Measurements from ENCODE around the gene GRIK2. TPM values are rescaled to one million over a fixed set of nuclear protein-coding genes. Genes with fewer than 3 reads are reported as not detected.

GRIK2 gene
- total RNA-seq, 1 experiment from 2014 or later, result 0.70 TPM

DNA sequence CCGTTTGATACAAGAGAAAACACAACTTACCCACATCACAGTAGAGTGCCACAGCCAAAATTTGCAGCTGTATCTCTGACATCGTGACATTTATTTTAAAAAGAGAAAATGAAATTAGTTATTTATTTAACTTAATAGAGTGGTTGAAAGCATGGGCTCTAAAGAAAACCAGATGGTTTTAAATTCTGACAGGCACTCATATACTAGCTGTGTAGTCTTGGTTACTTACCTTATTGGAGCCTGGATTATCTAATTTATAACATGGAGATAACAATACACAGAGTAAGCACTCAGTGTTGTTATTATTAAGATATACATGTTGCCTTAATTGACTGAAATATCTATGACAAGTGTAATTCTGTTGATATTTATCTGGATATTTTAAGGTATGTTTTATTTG lies 334.9 kb downstream of the GRIK2 start:
- no peaks in the 10 kb centered on the region for H3K23me2 ChIP-seq (ENCODE audit: insufficient read length, low read depth, low read length, poor library complexity, severe bottlenecking)
- Mint-ChIP-seq H3K4me3 (no peak overlapping the region), H3K27ac (no peak overlapping the region), H3K36me3 (ENCODE audit: insufficient read depth in 1 of 3, low read depth in 3 of 3) (no peaks in the 10 kb centered on the region), H3K4me1 (peaks cover 13 to 18% of the 10 kb centered on the region in 2 experiments), H3K27me3 (ENCODE audit: low read depth) (no peaks in the 10 kb centered on the region), H3K9me3 (no peaks in the 10 kb centered on the region)
- H2BK20ac ChIP-seq (ENCODE audit: low read depth, low read length, poor library complexity, severe bottlenecking), result no peak overlapping the region
- no peak overlapping the region for H2AFZ ChIP-seq (ENCODE audit: low read length)
- no peak overlapping the region for H3K23ac ChIP-seq (ENCODE audit: insufficient read length, low read depth, low read length)
- H2BK5ac ChIP-seq (ENCODE audit: insufficient read length, low read length), result no peak overlapping the region
- no peak overlapping the region for H4K8ac ChIP-seq (replicated peaks; ENCODE audit: insufficient read length, low read depth, low read length)
- TF ChIP-seq, protein P1, sequence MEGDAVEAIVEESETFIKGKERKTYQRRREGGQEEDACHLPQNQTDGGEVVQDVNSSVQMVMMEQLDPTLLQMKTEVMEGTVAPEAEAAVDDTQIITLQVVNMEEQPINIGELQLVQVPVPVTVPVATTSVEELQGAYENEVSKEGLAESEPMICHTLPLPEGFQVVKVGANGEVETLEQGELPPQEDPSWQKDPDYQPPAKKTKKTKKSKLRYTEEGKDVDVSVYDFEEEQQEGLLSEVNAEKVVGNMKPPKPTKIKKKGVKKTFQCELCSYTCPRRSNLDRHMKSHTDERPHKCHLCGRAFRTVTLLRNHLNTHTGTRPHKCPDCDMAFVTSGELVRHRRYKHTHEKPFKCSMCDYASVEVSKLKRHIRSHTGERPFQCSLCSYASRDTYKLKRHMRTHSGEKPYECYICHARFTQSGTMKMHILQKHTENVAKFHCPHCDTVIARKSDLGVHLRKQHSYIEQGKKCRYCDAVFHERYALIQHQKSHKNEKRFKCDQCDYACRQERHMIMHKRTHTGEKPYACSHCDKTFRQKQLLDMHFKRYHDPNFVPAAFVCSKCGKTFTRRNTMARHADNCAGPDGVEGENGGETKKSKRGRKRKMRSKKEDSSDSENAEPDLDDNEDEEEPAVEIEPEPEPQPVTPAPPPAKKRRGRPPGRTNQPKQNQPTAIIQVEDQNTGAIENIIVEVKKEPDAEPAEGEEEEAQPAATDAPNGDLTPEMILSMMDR (conservative IDR thresholded peaks at IDR 0.05), result no peak
- H3K79me1 ChIP-seq (ENCODE audit: insufficient read depth, low read depth, low read length, poor library complexity, severe bottlenecking), result no peaks in the 10 kb centered on the region
- no peaks in the 10 kb centered on the region for H3K9me3 ChIP-seq (ENCODE audit: control insufficient read depth, low read depth, low read length)
- DNase-seq, result no peak
- H4K91ac ChIP-seq (ENCODE audit: insufficient read length, low read depth, low read length), result no peak overlapping the region
- no peak overlapping the region for H4K5ac ChIP-seq (ENCODE audit: insufficient read length, low read depth, low read length)
- no peaks in the 10 kb centered on the region for H3K79me2 ChIP-seq (ENCODE audit: insufficient read depth, low read length)
- H3K56ac ChIP-seq (ENCODE audit: insufficient read length, low read depth, low read length), result no peak overlapping the region
- H3K9ac ChIP-seq (ENCODE audit: extremely low read depth, insufficient read length, low read length), result no peak overlapping the region
- no peak overlapping the region for H3K18ac ChIP-seq (ENCODE audit: insufficient read length, low read depth, low read length)
- H2BK15ac ChIP-seq (ENCODE audit: low read depth, low read length), result no peak overlapping the region
- no peak overlapping the region for H3K27ac ChIP-seq (ENCODE audit: insufficient read length, low read depth, low read length)
- H3K14ac ChIP-seq (ENCODE audit: insufficient read depth, low read length), result no peak overlapping the region
- no peaks in the 10 kb centered on the region for H3K4me1 ChIP-seq (ENCODE audit: insufficient read depth, low read length)
- H3K4me2 ChIP-seq (ENCODE audit: insufficient read depth, insufficient read length, low read length), result no peak overlapping the region
- H2AK5ac ChIP-seq (ENCODE audit: insufficient read length, low read length), result no peak overlapping the region
- H3K4ac ChIP-seq (ENCODE audit: low read depth, low read length), result no peak overlapping the region
- H4K20me1 ChIP-seq (ENCODE audit: control insufficient read depth, insufficient read depth, insufficient read length), result no peaks in the 10 kb centered on the region
- no peaks in the 10 kb centered on the region for H3K27me3 ChIP-seq (ENCODE audit: insufficient read depth, low read length)
- no peak overlapping the region for H2BK120ac ChIP-seq (ENCODE audit: low read depth, low read length, poor library complexity, severe bottlenecking)
- no CpG with 5 or more reads among the region's 2 CpGs for WGBS (ENCODE audit: extremely low coverage, insufficient read length, low lambda C conversion rate)
- no peak overlapping the region for H3T11ph ChIP-seq (ENCODE audit: low read length)
- H2BK12ac ChIP-seq (ENCODE audit: insufficient read length, low read depth, low read length), result no peak overlapping the region

Data from H9 (cell line).